IMR-90 (cell line): ENCODE data around the gene ANKRD22. TPM values are rescaled to one million over a fixed set of nuclear protein-coding genes. Genes with fewer than 3 reads are reported as not detected.

Experiments used
- ATAC-seq: fragments of 200-7000 bp; cut with Tn5 transposase; 2 replicates; pipeline ENCODE4 v1.9.1; 2020; ENCODE audit warnings: low read depth, mild to moderate bottlenecking, moderate library complexity
- BruUV-seq: library from RNA; stranded (reverse); fragments of 400-500 nt; replicated peaks from 2 replicates; lab custom pipeline; 2021; lab: Mats Ljungman, UMichigan
- CTCF ChIA-PET: fragments of 300-600 bp; formaldehyde crosslinking; extraction: SDS; loops from one replicate; lab custom pipeline; 2021; ENCODE audit warnings: antibody characterized with exemption; lab: Yijun Ruan, JAX
- POLR2A ChIA-PET: fragments of 300-600 bp; sonication (Branson Sonifier 250); formaldehyde crosslinking; loops from one replicate; lab custom pipeline; 2022; ENCODE audit warnings: antibody characterized with exemption; ENCODE audit not compliant: unreplicated experiment; lab: Charles Lee
- DNase-seq: peaks from one replicate; pipeline ENCODE4 v3.0.0; 2013
- H2AFZ ChIP-seq: replicated peaks from 2 replicates; pipeline ENCODE3; 2013; ENCODE audit warnings: low read length, mild to moderate bottlenecking; ENCODE audit not compliant: poor library complexity
- H2AK5ac ChIP-seq: 2 replicates; pipeline ENCODE4 v1.6.1; 2013; ENCODE audit warnings: low read depth, low read length, inconsistent platforms
- H2AK9ac ChIP-seq: replicated peaks from 2 replicates; pipeline ENCODE3; 2013; ENCODE audit warnings: mild to moderate bottlenecking, low read depth, low read length, moderate library complexity; ENCODE audit not compliant: poor library complexity
- H2BK120ac ChIP-seq: 2 replicates; pipeline ENCODE4 v1.6.1; 2013; ENCODE audit warnings: low read depth, low read length, inconsistent platforms
- H2BK15ac ChIP-seq: 3 replicates; pipeline ENCODE4 v1.6.1; 2013; ENCODE audit warnings: low read depth, low read length, inconsistent platforms
- H2BK20ac ChIP-seq: 2 replicates; pipeline ENCODE4 v1.6.1; 2013; ENCODE audit warnings: low read depth, mild to moderate bottlenecking, inconsistent platforms, low read length, moderate library complexity
- H2BK5ac ChIP-seq: 2 replicates; pipeline ENCODE4 v1.6.1; 2013; ENCODE audit warnings: mild to moderate bottlenecking, low read depth, low read length, inconsistent platforms; ENCODE audit not compliant: poor library complexity, severe bottlenecking
- H3K14ac ChIP-seq: replicated peaks from 2 replicates; pipeline ENCODE4 v1.6.1; 2013; ENCODE audit warnings: low read depth, low read length, inconsistent platforms
- H3K18ac ChIP-seq: 2 replicates; pipeline ENCODE4 v1.6.1; 2013; ENCODE audit warnings: low read depth, low read length, control low read depth
- H3K23ac ChIP-seq: 2 replicates; pipeline ENCODE4 v1.6.1; 2013; ENCODE audit warnings: low read depth, low read length, inconsistent platforms
- H3K27ac ChIP-seq: 2 replicates; pipeline ENCODE4 v1.5.1; 2013; ENCODE audit warnings: mild to moderate bottlenecking, control low read depth, low read length; ENCODE audit not compliant: insufficient read depth
- H3K27me3 ChIP-seq: 2 replicates; pipeline ENCODE4 v1.6.1; 2013; ENCODE audit warnings: low read length; ENCODE audit not compliant: control insufficient read depth, insufficient read depth
- H3K36me3 ChIP-seq: 2 replicates; pipeline ENCODE4 v1.6.1; 2013; ENCODE audit warnings: low read length, mixed read lengths; ENCODE audit not compliant: control insufficient read depth, insufficient read depth
- H3K4ac ChIP-seq: 2 replicates; pipeline ENCODE4 v1.6.1; 2013; ENCODE audit warnings: low read depth, low read length, inconsistent platforms
- H3K4me1 ChIP-seq: 2 replicates; pipeline ENCODE4 v1.6.1; 2013; ENCODE audit warnings: low read length, mixed read lengths; ENCODE audit not compliant: control insufficient read depth, insufficient read depth
- H3K4me2 ChIP-seq: 2 replicates; pipeline ENCODE4 v1.6.1; 2013; ENCODE audit warnings: low read depth, mild to moderate bottlenecking, control low read depth, low read length, moderate library complexity
- H3K4me3 ChIP-seq: 2 replicates; pipeline ENCODE4 v1.5.1; 2013; ENCODE audit warnings: low read depth, mild to moderate bottlenecking, control low read depth, low read length, moderate library complexity; ENCODE audit not compliant: insufficient read depth
- H3K56ac ChIP-seq: 2 replicates; pipeline ENCODE4 v1.6.1; 2013; ENCODE audit warnings: low read length, inconsistent platforms; ENCODE audit not compliant: insufficient read depth; ENCODE audit errors: extremely low read depth
- H3K79me1 ChIP-seq, 2 experiments: 2 replicates each; pipeline ENCODE4 v1.6.1; 2013; ENCODE audit warnings: low read length in 2 of 2, inconsistent platforms in 1 of 2, low read depth in 1 of 2
- H3K9ac ChIP-seq: 2 replicates; pipeline ENCODE4 v1.6.1; 2013; ENCODE audit warnings: low read depth, low read length, control low read depth
- H3K9me1 ChIP-seq: 2 replicates; pipeline ENCODE4 v1.6.1; 2013; ENCODE audit warnings: low read length, inconsistent platforms; ENCODE audit not compliant: insufficient read depth
- H3K9me3 ChIP-seq: 2 replicates; pipeline ENCODE4 v1.6.1; 2013; ENCODE audit warnings: low read length; ENCODE audit not compliant: control insufficient read depth, insufficient read depth
- H4K20me1 ChIP-seq: 2 replicates; pipeline ENCODE4 v1.6.1; 2013; ENCODE audit warnings: low read length, inconsistent platforms; ENCODE audit not compliant: insufficient read depth
- H4K5ac ChIP-seq: 2 replicates; pipeline ENCODE4 v1.6.1; 2013; ENCODE audit warnings: mild to moderate bottlenecking, low read depth, low read length, control low read depth
- H4K8ac ChIP-seq, 2 experiments: 2 replicates each; pipeline ENCODE4 v1.6.1; 2013; ENCODE audit warnings: low read depth in 2 of 2, low read length in 2 of 2, control low read depth in 1 of 2, inconsistent platforms in 1 of 2
- H4K91ac ChIP-seq: 2 replicates; pipeline ENCODE4 v1.6.1; 2013; ENCODE audit warnings: low read depth, low read length, inconsistent platforms; ENCODE audit not compliant: insufficient read depth
- BHLHE40 ChIP-seq: fragments of 150-350 bp; IDR thresholded peaks from 2 replicates; pipeline ENCODE4 v1.6.1; 2016; ENCODE audit warnings: mild to moderate bottlenecking, low read depth, low read length
- CEBPB ChIP-seq: IDR thresholded peaks from 2 replicates; pipeline ENCODE4 v1.6.1; 2012; ENCODE audit warnings: low read depth, low read length, improper control_type of control experiment
- CHD1 ChIP-seq: IDR thresholded peaks from 2 replicates; pipeline ENCODE4 v1.6.1; 2012; ENCODE audit warnings: low read depth, low read length, improper control_type of control experiment
- CTCF ChIP-seq: conservative IDR thresholded peaks from 2 replicates; pipeline ENCODE4 v1.5.1; 2012; ENCODE audit warnings: mild to moderate bottlenecking, low read depth, low read length, improper control_type of control experiment
- ELK1 ChIP-seq: fragments of 150-350 bp; IDR thresholded peaks from 2 replicates; pipeline ENCODE4 v1.6.1; 2016; ENCODE audit warnings: low read depth, mild to moderate bottlenecking, low read length, moderate library complexity, borderline replicate concordance
- FOS ChIP-seq: fragments of 150-350 bp; IDR thresholded peaks from 2 replicates; pipeline ENCODE4 v1.6.1; 2016; ENCODE audit warnings: low read depth, low read length
- MAFK ChIP-seq: IDR thresholded peaks from 2 replicates; pipeline ENCODE4 v1.6.1; 2012; ENCODE audit warnings: low read depth, low read length, improper control_type of control experiment
- NFE2L2 ChIP-seq: fragments of 150-350 bp; IDR thresholded peaks from 2 replicates; pipeline ENCODE4 v1.6.1; 2016; ENCODE audit warnings: low read depth, mild to moderate bottlenecking, low read length
- POLR2A ChIP-seq: IDR thresholded peaks from 2 replicates; pipeline ENCODE4 v1.6.1; 2012; ENCODE audit warnings: mild to moderate bottlenecking, low read depth, low read length
- RAD21 ChIP-seq: IDR thresholded peaks from 2 replicates; pipeline ENCODE4 v1.6.1; 2012; ENCODE audit warnings: low read length, improper control_type of control experiment
- RCOR1 ChIP-seq: IDR thresholded peaks from 2 replicates; pipeline ENCODE4 v1.6.1; 2012; ENCODE audit warnings: mild to moderate bottlenecking, low read length, improper control_type of control experiment; ENCODE audit not compliant: insufficient replicate concordance
- RFX5 ChIP-seq: IDR thresholded peaks from 2 replicates; pipeline ENCODE4 v1.8.0; 2012; ENCODE audit warnings: low read depth, mild to moderate bottlenecking, low read length, moderate library complexity
- SMC3 ChIP-seq: fragments of 150-350 bp; IDR thresholded peaks from 2 replicates; pipeline ENCODE4 v1.6.1; 2016; ENCODE audit warnings: low read depth, mild to moderate bottlenecking, antibody characterized with exemption, low read length, moderate library complexity
- USF2 ChIP-seq: fragments of 150-350 bp; IDR thresholded peaks from 2 replicates; pipeline ENCODE4 v1.6.1; 2017; ENCODE audit warnings: mild to moderate bottlenecking, antibody characterized with exemption, low read length, low read depth
- whole genome bisulfite sequencing, 2 experiments: methylation state at CpG; one replicate each; pipeline versions ENCODE4 v1.1.5 to v1.1.7; 2013; ENCODE audit warnings: missing lambda C conversion rate in 2 of 2; ENCODE audit not compliant: insufficient read length in 1 of 2; ENCODE audit errors: extremely low coverage in 2 of 2; 5-methylcytosine and 5-hydroxymethylcytosine counted together
- dilution Hi-C: fragments of 300-500 bp; cut with HindIII; formaldehyde crosslinking; loops from one replicate; pipeline ENCODE4 v1.14.3; 2018; ENCODE audit warnings: low sequenced_read_pairs; ENCODE audit not compliant: unreplicated experiment
- in situ Hi-C: fragments of 300-500 bp; cut with MboI; formaldehyde crosslinking; loops from 3 replicates; pipeline ENCODE4 v1.14.3; 2019; ENCODE audit warnings: low sequenced_read_pairs, inconsistent platforms, mixed read lengths
- intact Hi-C: fragments of 100-400 bp; cut with micrococcal nuclease; formaldehyde crosslinking; loops from 2 replicates; pipeline ENCODE4 v1.10.0; 2022
- polyA plus RNA-seq, 3 experiments: library from polyadenylated mRNA; depleted of rRNA; stranded (reverse); fragments of >200 nt; gene quantifications; 2 replicates each; pipeline ENCODE4 v1.2.3, GENCODE V29; 2012; ENCODE audit warnings: low replicate concordance in 1 of 3
- total RNA-seq: library from RNA; depleted of rRNA; stranded (reverse); fragments of >200 nt; gene quantifications from 2 replicates; pipeline ENCODE4 v1.2.3, GENCODE V29; 2012

Gene ANKRD22
- total and polyA plus RNA-seq, 2 of the 4 experiments (the other 2 are of a cell fraction): not detected

DNA sequence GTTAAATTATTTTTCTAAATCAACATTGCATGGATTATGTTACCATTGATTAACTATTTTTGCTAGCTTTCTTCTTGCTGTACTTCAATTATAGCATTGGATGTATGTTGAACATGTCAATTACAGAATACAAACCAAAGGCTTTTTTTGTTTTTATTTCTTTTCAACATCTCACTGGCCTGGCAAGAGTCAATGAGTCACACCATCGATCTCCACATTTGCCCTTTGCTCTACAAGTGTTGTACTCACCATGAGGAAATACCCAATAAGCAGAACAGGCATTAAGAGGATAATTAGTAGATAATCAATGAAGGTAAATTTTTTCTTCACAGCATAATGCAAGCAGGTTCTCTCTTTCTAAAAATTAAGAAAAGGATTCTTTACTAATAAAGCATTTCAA lies 23.3 kb downstream of the ANKRD22 start:
- no TSS peak for BruUV-seq
- Histone ChIP-seq H3K56ac (no peak overlapping the region), H2BK5ac (no peak overlapping the region), H2BK15ac (no peak overlapping the region), H3K9me1 (no peaks in the 10 kb centered on the region), H3K14ac (no peak overlapping the region), H2BK120ac (no peak overlapping the region), H4K20me1 (no peaks in the 10 kb centered on the region), H3K9ac (no peak overlapping the region), H3K27me3 (no peaks in the 10 kb centered on the region; the same call in 1 of the 2 replicates), H2AK9ac (no peak overlapping the region), H3K4me3 (no peak overlapping the region), H3K27ac (no peak overlapping the region), H4K5ac (no peak overlapping the region), H3K4me1 (no peaks in the 10 kb centered on the region), H2BK20ac (no peak overlapping the region), H3K79me1 (no peaks in the 10 kb centered on the region), H3K4ac (no peak overlapping the region), H3K9me3 (no peaks in the 10 kb centered on the region), H3K36me3 (no peaks in the 10 kb centered on the region), H2AK5ac (no peak overlapping the region), H4K91ac (no peak overlapping the region), H3K23ac (no peak overlapping the region), H4K8ac (no peak overlapping the region), H3K4me2 (no peak overlapping the region), H3K18ac (no peak overlapping the region), H2AFZ (no peak overlapping the region)
- DNase-seq (peak; percentile 38), ATAC-seq (no peak)
- WGBS, 2 experiments: no CpG with 5 or more reads among the region's 1 CpG
- CTCF ChIA-PET: interaction anchor here (0.6 kb wide), 1 partner anchor 29 kb away, joined by 6 read pairs; no protein-coding TSS in a partner anchor
- POLR2A ChIA-PET: no interaction called here
- TF ChIP-seq ELK1: no peak
- no peak for TF ChIP-seq USF2
- no peak for TF ChIP-seq BHLHE40
- TF ChIP-seq RAD21: no peak
- TF ChIP-seq CTCF: no peak
- TF ChIP-seq RCOR1: no peak
- TF ChIP-seq CEBPB: no peak
- TF ChIP-seq RFX5: no peak
- no peak for TF ChIP-seq MAFK
- no peak for TF ChIP-seq NFE2L2
- no peak for TF ChIP-seq POLR2A
- TF ChIP-seq CHD1: no peak
- no peak for TF ChIP-seq SMC3
- TF ChIP-seq FOS: no peak
- intact Hi-C loops: no loop called here
- dilution Hi-C loops: no loop called here
- in situ Hi-C loops: no loop called here
